DND-41 (cell line): Measurements from ENCODE around the gene RNF157.

ENCODE experiments used
- ATAC-seq: fragments of 200-7000 bp; cut with Tn5 transposase; 3 replicates; pipeline ENCODE4 v1.9.1; 2021; ENCODE audit warnings: low read depth; ENCODE audit not compliant: insufficient read depth
- DNase-seq: peaks from one replicate; pipeline ENCODE4 v3.0.0-alpha.2; 2020
- H2AFZ ChIP-seq: 2 replicates; pipeline ENCODE4 v1.6.0; 2012; ENCODE audit warnings: low read depth, low read length
- H3K27ac ChIP-seq: 2 replicates; pipeline ENCODE4 v1.5.1; 2012; ENCODE audit warnings: low read length, inconsistent platforms
- H3K27me3 ChIP-seq: fragments of 200-600 bp; sonication (generic); 2 replicates; pipeline ENCODE4 v1.6.0; 2012; ENCODE audit warnings: low read length, mild to moderate bottlenecking, inconsistent platforms; ENCODE audit not compliant: insufficient read depth, poor library complexity
- H3K36me3 ChIP-seq: 2 replicates; pipeline ENCODE4 v1.5.1; 2012; ENCODE audit warnings: low read length, inconsistent platforms; ENCODE audit not compliant: insufficient read depth
- H3K4me1 ChIP-seq: 2 replicates; pipeline ENCODE4 v1.5.1; 2012; ENCODE audit warnings: mild to moderate bottlenecking, low read length; ENCODE audit not compliant: insufficient read depth
- H3K4me2 ChIP-seq: 2 replicates; pipeline ENCODE4 v1.6.0; 2012; ENCODE audit warnings: mild to moderate bottlenecking, moderate library complexity, low read length, inconsistent platforms; ENCODE audit not compliant: insufficient read depth
- H3K4me3 ChIP-seq, 2 experiments: fragments of 200-600 bp in 1 of 2; shearing (Covaris generic) in 1 of 2; 2 replicates each; pipeline ENCODE4 v1.5.1; 2012 to 2016; ENCODE audit warnings: inconsistent platforms in 2 of 2, low read length in 2 of 2, mild to moderate bottlenecking in 2 of 2, low read depth in 1 of 2, moderate library complexity in 1 of 2
- H3K79me2 ChIP-seq: 2 replicates; pipeline ENCODE4 v1.6.0; 2012; ENCODE audit warnings: low read length, inconsistent platforms; ENCODE audit not compliant: insufficient read depth
- H3K9ac ChIP-seq: 2 replicates; pipeline ENCODE4 v1.6.0; 2012; ENCODE audit warnings: low read depth, mild to moderate bottlenecking, inconsistent platforms, low read length, moderate library complexity
- H3K9me3 ChIP-seq: 2 replicates; pipeline ENCODE4 v1.5.1; 2012; ENCODE audit warnings: low read length, moderate library complexity, mild to moderate bottlenecking, inconsistent platforms; ENCODE audit not compliant: insufficient read depth, severe bottlenecking
- H4K20me1 ChIP-seq: 2 replicates; pipeline ENCODE4 v1.6.0; 2012; ENCODE audit warnings: low read length; ENCODE audit not compliant: insufficient read depth
- EZH2 ChIP-seq: IDR thresholded peaks from 3 replicates; pipeline ENCODE4 v1.6.1; 2012; ENCODE audit warnings: borderline replicate concordance, low read depth, mild to moderate bottlenecking, moderate library complexity, low read length, inconsistent platforms; ENCODE audit not compliant: severe bottlenecking
- TF ChIP-seq, protein P1 (sequence below): IDR thresholded peaks from 2 replicates; pipeline ENCODE4 v1.5.1; 2012; ENCODE audit warnings: borderline replicate concordance, low read length, moderate library complexity, mild to moderate bottlenecking; ENCODE audit not compliant: poor library complexity, severe bottlenecking; ENCODE audit errors: extremely low read depth

The RNF157 gene

GRCh38 chr17:76235883-76236282, 4.4 kb downstream of the RNF157 start:
- ATAC-seq (no peak), DNase-seq (no peak)
- Histone ChIP-seq H3K4me2 (no peak overlapping the region), H2AFZ (no peak overlapping the region), H3K9ac (no peak overlapping the region), H3K4me1 (no peaks in the 10 kb centered on the region), H4K20me1 (no peaks in the 10 kb centered on the region), H3K9me3 (no peaks in the 10 kb centered on the region), H3K27ac (no peak overlapping the region), H3K36me3 (no peaks in the 10 kb centered on the region), H3K79me2 (no peaks in the 10 kb centered on the region), H3K4me3 (no peak overlapping the region), H3K27me3 (no peaks in the 10 kb centered on the region)
- TF ChIP-seq, protein P1, sequence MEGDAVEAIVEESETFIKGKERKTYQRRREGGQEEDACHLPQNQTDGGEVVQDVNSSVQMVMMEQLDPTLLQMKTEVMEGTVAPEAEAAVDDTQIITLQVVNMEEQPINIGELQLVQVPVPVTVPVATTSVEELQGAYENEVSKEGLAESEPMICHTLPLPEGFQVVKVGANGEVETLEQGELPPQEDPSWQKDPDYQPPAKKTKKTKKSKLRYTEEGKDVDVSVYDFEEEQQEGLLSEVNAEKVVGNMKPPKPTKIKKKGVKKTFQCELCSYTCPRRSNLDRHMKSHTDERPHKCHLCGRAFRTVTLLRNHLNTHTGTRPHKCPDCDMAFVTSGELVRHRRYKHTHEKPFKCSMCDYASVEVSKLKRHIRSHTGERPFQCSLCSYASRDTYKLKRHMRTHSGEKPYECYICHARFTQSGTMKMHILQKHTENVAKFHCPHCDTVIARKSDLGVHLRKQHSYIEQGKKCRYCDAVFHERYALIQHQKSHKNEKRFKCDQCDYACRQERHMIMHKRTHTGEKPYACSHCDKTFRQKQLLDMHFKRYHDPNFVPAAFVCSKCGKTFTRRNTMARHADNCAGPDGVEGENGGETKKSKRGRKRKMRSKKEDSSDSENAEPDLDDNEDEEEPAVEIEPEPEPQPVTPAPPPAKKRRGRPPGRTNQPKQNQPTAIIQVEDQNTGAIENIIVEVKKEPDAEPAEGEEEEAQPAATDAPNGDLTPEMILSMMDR = no peak
- no peak for TF ChIP-seq EZH2

- Histone ChIP-seq H2AFZ (no peak overlapping the region), H3K27me3 (no peaks in the 10 kb centered on the region), H3K27ac (no peak overlapping the region), H3K9me3 (no peaks in the 10 kb centered on the region), H3K4me2 (no peak overlapping the region), H3K4me1 (no peaks in the 10 kb centered on the region), H3K79me2 (no peaks in the 10 kb centered on the region), H3K9ac (no peak overlapping the region), H3K4me3 (no peak overlapping the region), H4K20me1 (no peaks in the 10 kb centered on the region), H3K36me3 (no peaks in the 10 kb centered on the region)
- ATAC-seq (no peak), DNase-seq (no peak)
- no peak for TF ChIP-seq EZH2
- TF ChIP-seq, protein P1 = no peak
These were observed 6.0 kb downstream of the RNF157 start for GRCh38 chr17:76234354-76234679.

DNA sequence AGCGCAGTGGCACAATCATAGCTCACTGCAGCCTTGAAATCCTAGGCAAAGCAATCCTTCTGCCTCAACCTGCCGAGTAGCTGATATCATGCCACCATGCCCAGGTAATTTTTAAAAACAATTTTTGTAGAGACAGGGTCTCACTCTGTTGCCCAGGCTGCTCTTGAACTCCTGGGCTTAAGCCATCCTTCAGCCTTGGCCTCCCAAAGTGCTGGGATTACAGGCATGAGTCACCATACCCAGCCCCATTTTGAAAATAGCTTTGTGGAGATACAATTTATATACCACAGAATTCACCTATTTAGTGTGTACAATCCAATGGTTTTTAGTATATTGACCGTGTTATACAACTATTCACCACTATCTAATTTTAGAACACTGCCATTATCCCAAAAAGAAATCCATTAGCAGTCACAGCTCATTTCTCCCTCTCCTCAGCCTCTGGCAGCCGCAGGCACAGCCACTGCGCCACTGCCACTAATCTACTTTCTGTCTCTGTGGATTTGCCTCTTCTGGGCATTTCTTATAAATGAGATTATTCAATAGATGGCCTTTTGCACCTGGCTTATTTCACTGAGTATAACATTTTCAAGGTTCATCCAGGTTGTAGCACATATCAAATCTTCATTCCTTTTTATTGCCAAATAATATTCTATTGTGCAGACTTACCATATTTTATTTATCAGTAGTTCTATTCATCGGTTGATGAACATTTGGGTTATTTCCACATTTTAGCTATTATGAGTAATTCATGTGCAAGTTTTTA, 6.5 kb downstream of the RNF157 start:
- no peaks in the 10 kb centered on the region for H3K4me1 ChIP-seq
- ATAC-seq = no peak
- DNase-seq = no peak
- TF ChIP-seq EZH2 = no peak
- TF ChIP-seq, protein P1 = no peak
- no peaks in the 10 kb centered on the region for H3K27me3 ChIP-seq
- H4K20me1 ChIP-seq = no peaks in the 10 kb centered on the region
- no peak overlapping the region for H2AFZ ChIP-seq
- no peaks in the 10 kb centered on the region for H3K36me3 ChIP-seq
- no peak overlapping the region for H3K9ac ChIP-seq
- H3K27ac ChIP-seq = no peak overlapping the region
- H3K4me2 ChIP-seq = no peak overlapping the region
- no peaks in the 10 kb centered on the region for H3K9me3 ChIP-seq
- no peak overlapping the region for H3K4me3 ChIP-seq
- H3K79me2 ChIP-seq = no peaks in the 10 kb centered on the region
